Kidney epithelial cell (primary cell): ENCODE measurements around the gene SCYGR4. TPM values are rescaled to one million over a fixed set of nuclear protein-coding genes. Genes with fewer than 3 reads are reported as not detected.

Experiments
- DNase-seq: peaks from one replicate; pipeline ENCODE4 v3.0.0-alpha.2; 2010; ENCODE audit warnings: low read depth
- H3K27me3 ChIP-seq: 2 replicates; pipeline ENCODE4 v1.6.0; 2011; ENCODE audit warnings: low read length; ENCODE audit not compliant: control insufficient read depth, insufficient read depth
- H3K36me3 ChIP-seq: 2 replicates; pipeline ENCODE4 v1.5.1; 2011; ENCODE audit warnings: low read length; ENCODE audit not compliant: control insufficient read depth, insufficient read depth
- H3K4me3 ChIP-seq: 2 replicates; pipeline ENCODE4 v1.5.1; 2011; ENCODE audit warnings: low read depth, mild to moderate bottlenecking, control low read depth, low read length
- total RNA-seq: library from RNA; depleted of rRNA; stranded (reverse); fragments of >200 nt; gene quantifications from 2 replicates; pipeline ENCODE4 v1.2.3, GENCODE V29; 2015
- TF ChIP-seq, protein P1 (sequence below): IDR thresholded peaks from 2 replicates; pipeline ENCODE4 v1.5.1; 2011; ENCODE audit warnings: mild to moderate bottlenecking, moderate library complexity, low read length, control low read depth, inconsistent platforms; ENCODE audit not compliant: insufficient read depth, poor library complexity, severe bottlenecking

The SCYGR4 gene
- total RNA-seq, 1 donor from 2014 or later, result not detected

DNA sequence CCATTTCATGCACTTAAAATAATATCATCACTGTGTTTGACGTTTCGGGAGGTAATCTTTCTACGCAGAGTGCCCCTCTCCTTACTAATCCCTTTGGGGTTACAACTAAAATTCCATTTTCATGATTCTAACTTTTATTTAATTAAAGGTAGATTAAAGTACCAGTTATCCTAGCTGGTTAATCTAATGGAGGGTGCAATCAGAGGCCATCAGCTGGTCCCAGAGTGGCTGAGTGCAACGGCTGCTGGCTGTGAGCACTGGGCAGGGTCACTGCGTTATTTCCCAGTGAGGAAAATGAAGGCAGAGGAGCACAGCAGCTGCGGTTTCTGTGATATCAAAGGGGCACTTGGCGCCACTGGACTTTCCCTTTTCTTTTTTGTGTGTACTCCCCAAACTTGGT, 12.1 kb downstream of the SCYGR4 start:
- H3K4me3 ChIP-seq, result no peak overlapping the region
- no peaks in the 10 kb centered on the region for H3K36me3 ChIP-seq
- TF ChIP-seq, protein P1, sequence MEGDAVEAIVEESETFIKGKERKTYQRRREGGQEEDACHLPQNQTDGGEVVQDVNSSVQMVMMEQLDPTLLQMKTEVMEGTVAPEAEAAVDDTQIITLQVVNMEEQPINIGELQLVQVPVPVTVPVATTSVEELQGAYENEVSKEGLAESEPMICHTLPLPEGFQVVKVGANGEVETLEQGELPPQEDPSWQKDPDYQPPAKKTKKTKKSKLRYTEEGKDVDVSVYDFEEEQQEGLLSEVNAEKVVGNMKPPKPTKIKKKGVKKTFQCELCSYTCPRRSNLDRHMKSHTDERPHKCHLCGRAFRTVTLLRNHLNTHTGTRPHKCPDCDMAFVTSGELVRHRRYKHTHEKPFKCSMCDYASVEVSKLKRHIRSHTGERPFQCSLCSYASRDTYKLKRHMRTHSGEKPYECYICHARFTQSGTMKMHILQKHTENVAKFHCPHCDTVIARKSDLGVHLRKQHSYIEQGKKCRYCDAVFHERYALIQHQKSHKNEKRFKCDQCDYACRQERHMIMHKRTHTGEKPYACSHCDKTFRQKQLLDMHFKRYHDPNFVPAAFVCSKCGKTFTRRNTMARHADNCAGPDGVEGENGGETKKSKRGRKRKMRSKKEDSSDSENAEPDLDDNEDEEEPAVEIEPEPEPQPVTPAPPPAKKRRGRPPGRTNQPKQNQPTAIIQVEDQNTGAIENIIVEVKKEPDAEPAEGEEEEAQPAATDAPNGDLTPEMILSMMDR, result no peak
- DNase-seq, result no peak
- no peaks in the 10 kb centered on the region for H3K27me3 ChIP-seq

DNA sequence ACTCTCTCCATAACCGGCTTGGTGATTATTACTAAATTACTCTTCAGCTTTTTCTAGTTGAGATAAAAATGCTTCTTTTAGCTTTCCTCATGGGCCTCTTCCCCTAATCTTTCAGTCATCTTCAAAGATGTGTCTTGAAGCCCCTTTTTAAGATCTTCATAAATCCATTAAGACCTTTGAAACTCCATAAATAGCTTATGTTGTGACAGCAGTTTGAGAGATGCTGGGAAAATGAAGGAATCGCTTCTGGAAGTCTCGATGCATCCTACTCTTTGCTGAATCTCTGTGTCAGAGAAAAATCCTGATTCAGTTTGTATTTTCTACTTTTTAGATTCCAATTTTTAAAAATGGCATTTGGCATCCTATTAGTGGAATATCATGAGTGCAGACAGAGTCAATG, 13.0 kb downstream of the SCYGR4 start:
- TF ChIP-seq, protein P1, result no peak
- DNase-seq, result no peak
- H3K27me3 ChIP-seq, result no peaks in the 10 kb centered on the region
- no peaks in the 10 kb centered on the region for H3K36me3 ChIP-seq
- no peak overlapping the region for H3K4me3 ChIP-seq

DNA sequence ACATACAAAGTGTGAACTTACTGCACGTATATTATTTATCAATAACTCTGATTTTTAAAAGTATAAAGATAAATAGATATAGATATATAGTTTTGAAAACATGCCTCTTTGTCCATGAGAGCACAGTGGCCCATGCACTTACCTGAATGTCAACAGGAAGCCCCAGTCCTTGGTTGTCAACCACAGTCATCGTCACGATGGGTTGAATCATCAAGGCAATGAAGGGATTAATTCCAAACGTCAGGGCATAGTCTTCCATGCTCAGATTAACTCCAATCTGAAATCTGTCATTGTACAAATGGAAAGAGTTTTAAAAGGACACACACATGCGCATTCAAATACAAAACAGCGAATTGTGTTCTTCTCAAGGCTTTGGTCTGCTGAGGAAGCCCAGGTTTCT, 15.5 kb downstream of the SCYGR4 start:
- DNase-seq, result no peak
- no peak overlapping the region for H3K4me3 ChIP-seq
- TF ChIP-seq, protein P1, result no peak
- no peaks in the 10 kb centered on the region for H3K27me3 ChIP-seq
- H3K36me3 ChIP-seq, result no peaks in the 10 kb centered on the region

DNA sequence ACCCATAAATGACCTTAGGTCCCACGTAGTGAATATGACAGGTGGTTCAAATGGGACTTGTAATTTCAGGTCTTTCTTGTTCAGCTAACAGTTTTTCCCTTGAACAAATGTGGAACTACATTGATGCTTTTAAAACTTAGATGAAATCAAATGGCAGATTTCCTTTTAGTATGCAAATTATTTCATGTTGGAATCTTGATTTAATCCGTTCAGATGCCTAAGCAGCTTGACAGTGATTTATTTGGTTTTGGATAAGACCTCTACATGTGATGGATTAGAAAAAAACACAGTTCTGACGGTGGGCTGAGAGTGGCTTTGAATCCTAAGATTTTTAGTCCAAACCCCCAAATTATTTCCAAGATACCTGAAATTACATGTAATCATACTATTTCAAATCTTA, 16.9 kb downstream of the SCYGR4 start:
- Histone ChIP-seq H3K27me3 (no peaks in the 10 kb centered on the region), H3K36me3 (no peaks in the 10 kb centered on the region), H3K4me3 (no peak overlapping the region)
- TF ChIP-seq, protein P1, result no peak
- no peak for DNase-seq

DNA sequence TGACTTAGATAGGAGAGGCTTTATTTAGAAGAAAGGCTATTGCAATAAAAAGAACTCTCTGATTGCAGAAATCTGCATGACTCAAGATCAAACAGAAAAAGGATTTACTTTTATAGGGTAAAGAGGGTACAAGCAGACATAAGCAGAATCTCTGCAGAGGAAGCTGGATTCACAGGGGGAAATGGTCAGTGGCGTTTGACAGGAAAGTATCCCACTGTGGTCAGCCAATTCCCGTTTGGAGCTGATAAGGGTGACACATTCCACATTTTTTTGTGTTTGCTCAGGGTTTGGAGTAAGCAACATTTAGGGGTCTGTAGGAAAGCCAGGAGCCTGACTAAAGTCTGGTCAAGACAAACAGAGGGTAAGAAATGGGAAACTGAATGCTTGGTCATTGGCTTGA, 25.4 kb downstream of the SCYGR4 start:
- TF ChIP-seq, protein P1, result no peak
- DNase-seq, result no peak
- no peaks in the 10 kb centered on the region for H3K36me3 ChIP-seq
- H3K4me3 ChIP-seq, result no peak overlapping the region
- H3K27me3 ChIP-seq, result no peaks in the 10 kb centered on the region

DNA sequence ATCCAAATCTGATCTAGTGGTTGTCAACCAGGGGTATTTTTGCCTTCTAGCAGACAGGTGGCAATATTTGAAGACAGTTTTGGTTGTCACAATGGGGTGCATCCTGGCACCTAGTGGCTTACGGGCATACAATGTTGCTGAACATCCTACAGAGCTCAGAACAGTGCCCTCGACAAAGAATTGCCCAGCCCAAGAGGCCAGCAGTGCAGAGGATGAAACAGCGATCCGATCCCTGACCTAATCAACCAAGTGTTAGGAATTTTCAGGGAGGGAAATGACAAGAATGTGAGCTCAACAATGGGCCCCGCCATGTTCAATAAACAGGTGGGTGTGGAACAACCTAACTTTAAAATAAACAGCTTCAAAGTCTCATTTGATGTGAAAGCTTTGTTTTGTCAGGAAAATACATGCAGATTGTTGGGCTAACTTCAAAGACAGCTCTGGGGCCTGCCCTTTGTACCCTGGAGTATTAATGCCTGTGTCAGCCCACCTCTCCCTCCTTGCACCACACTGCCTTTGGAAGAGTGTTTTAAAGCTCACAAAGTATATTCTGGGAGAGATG, 26.8 kb downstream of the SCYGR4 start:
- Histone ChIP-seq H3K4me3 (no peak overlapping the region), H3K36me3 (no peaks in the 10 kb centered on the region), H3K27me3 (no peaks in the 10 kb centered on the region)
- TF ChIP-seq, protein P1, result no peak
- DNase-seq, result no peak
